Neuronal stem cell (in vitro differentiated cells): ENCODE measurements around the gene NPB.

ENCODE experiments used
- DNase-seq: peaks from one replicate; pipeline ENCODE4 v3.0.0-alpha.2; 2013; ENCODE audit warnings: low spot score
- H2AFZ ChIP-seq: one replicate; pipeline ENCODE4 v1.6.1; 2013; ENCODE audit warnings: mild to moderate bottlenecking, low read length, inconsistent platforms
- H2AK5ac ChIP-seq: 2 replicates; pipeline ENCODE4 v1.6.1; 2013; ENCODE audit warnings: low read depth, mild to moderate bottlenecking, inconsistent platforms, low read length, moderate library complexity, mixed read lengths
- H2BK120ac ChIP-seq: 2 replicates; pipeline ENCODE4 v1.6.1; 2013; ENCODE audit warnings: low read depth, mild to moderate bottlenecking, inconsistent platforms, low read length, moderate library complexity, mixed read lengths
- H2BK12ac ChIP-seq: one replicate; pipeline ENCODE4 v1.6.1; 2013; ENCODE audit warnings: low read length, inconsistent platforms
- H2BK15ac ChIP-seq: 2 replicates; pipeline ENCODE4 v1.6.1; 2013; ENCODE audit warnings: mild to moderate bottlenecking, low read length, inconsistent platforms, mixed read lengths
- H2BK5ac ChIP-seq: one replicate; pipeline ENCODE4 v1.6.1; 2013; ENCODE audit warnings: inconsistent platforms, mild to moderate bottlenecking, low read length, moderate library complexity
- H3K14ac ChIP-seq: one replicate; pipeline ENCODE4 v1.6.1; 2013; ENCODE audit warnings: low read length, inconsistent platforms
- H3K18ac ChIP-seq: 2 replicates; pipeline ENCODE4 v1.6.1; 2013; ENCODE audit warnings: low read length, inconsistent platforms
- H3K23ac ChIP-seq: 2 replicates; pipeline ENCODE4 v1.6.1; 2013; ENCODE audit warnings: low read depth, mild to moderate bottlenecking, mixed read lengths, low read length, inconsistent platforms; ENCODE audit not compliant: poor library complexity
- H3K27ac ChIP-seq: replicated peaks from 3 replicates; pipeline ENCODE4 v1.5.1; 2013; ENCODE audit warnings: low read length, inconsistent platforms
- H3K27me3 ChIP-seq, 3 experiments: 2 replicates each; pipeline ENCODE4 v1.6.1; 2013; ENCODE audit warnings: low read length in 3 of 3, mild to moderate bottlenecking in 2 of 3, inconsistent platforms in 1 of 3, low read depth in 1 of 3, mixed read lengths in 1 of 3, moderate library complexity in 1 of 3; ENCODE audit not compliant: control insufficient read depth in 3 of 3, insufficient read depth in 3 of 3
- H3K36me3 ChIP-seq, 2 donors: replicated peaks in 1 of 2; 2 replicates each; pipeline ENCODE4 v1.6.1; 2013; ENCODE audit warnings: low read length in 2 of 2; ENCODE audit not compliant: control insufficient read depth in 2 of 2, insufficient read depth in 2 of 2
- H3K4ac ChIP-seq: 2 replicates; pipeline ENCODE4 v1.6.1; 2013; ENCODE audit warnings: inconsistent platforms, mild to moderate bottlenecking, low read length, moderate library complexity
- H3K4me1 ChIP-seq, 2 donors: 1 replicate in 1 of 2; 2 replicates in 1 of 2; pipeline ENCODE4 v1.6.1; 2013; ENCODE audit warnings: low read length in 2 of 2, low read depth in 1 of 2; ENCODE audit not compliant: control insufficient read depth in 2 of 2, insufficient read depth in 1 of 2
- H3K4me2 ChIP-seq: one replicate; pipeline ENCODE4 v1.6.1; 2013; ENCODE audit warnings: mild to moderate bottlenecking, low read length, inconsistent platforms; ENCODE audit not compliant: insufficient read depth, poor library complexity, severe bottlenecking
- H3K4me3 ChIP-seq, 2 donors: 2 replicates each; pipeline ENCODE4 v1.5.1; 2013; ENCODE audit warnings: low read length in 2 of 2, mild to moderate bottlenecking in 2 of 2, inconsistent platforms in 1 of 2, moderate library complexity in 1 of 2
- H3K79me1 ChIP-seq: one replicate; pipeline ENCODE4 v1.6.1; 2013; ENCODE audit warnings: low read depth, mild to moderate bottlenecking, inconsistent platforms, low read length, moderate library complexity
- H3K9ac ChIP-seq: one replicate; pipeline ENCODE4 v1.6.1; 2013; ENCODE audit warnings: mild to moderate bottlenecking, low read depth, low read length, inconsistent platforms; ENCODE audit not compliant: poor library complexity
- H3K9me3 ChIP-seq, 2 donors: replicated peaks in 1 of 2; 2 replicates each; pipeline versions ENCODE3 to v1.6.1; 2013; ENCODE audit warnings: low read length in 2 of 2, mild to moderate bottlenecking in 2 of 2, inconsistent platforms in 1 of 2, low read depth in 1 of 2, mixed read lengths in 1 of 2, moderate library complexity in 1 of 2; ENCODE audit not compliant: control insufficient read depth in 2 of 2, insufficient read depth in 1 of 2
- H4K8ac ChIP-seq: one replicate; pipeline ENCODE4 v1.6.1; 2013; ENCODE audit warnings: low read depth, mild to moderate bottlenecking, inconsistent platforms, low read length, moderate library complexity
- H4K91ac ChIP-seq: one replicate; pipeline ENCODE4 v1.6.1; 2013; ENCODE audit warnings: low read length, low read depth, mild to moderate bottlenecking, inconsistent platforms; ENCODE audit not compliant: poor library complexity
- WGBS, 2 donors: extraction: QIAGEN DNeasy Blood & Tissue Kit; methylation state at CpG; one replicate each; pipeline ENCODE4 v1.1.7; 2013; ENCODE audit warnings: missing lambda C conversion rate in 2 of 2, mixed read lengths in 1 of 2; ENCODE audit not compliant: insufficient read length in 2 of 2, insufficient replicate concordance in 1 of 2; ENCODE audit errors: extremely low coverage in 2 of 2; 5-methylcytosine and 5-hydroxymethylcytosine counted together

Gene NPB

DNA sequence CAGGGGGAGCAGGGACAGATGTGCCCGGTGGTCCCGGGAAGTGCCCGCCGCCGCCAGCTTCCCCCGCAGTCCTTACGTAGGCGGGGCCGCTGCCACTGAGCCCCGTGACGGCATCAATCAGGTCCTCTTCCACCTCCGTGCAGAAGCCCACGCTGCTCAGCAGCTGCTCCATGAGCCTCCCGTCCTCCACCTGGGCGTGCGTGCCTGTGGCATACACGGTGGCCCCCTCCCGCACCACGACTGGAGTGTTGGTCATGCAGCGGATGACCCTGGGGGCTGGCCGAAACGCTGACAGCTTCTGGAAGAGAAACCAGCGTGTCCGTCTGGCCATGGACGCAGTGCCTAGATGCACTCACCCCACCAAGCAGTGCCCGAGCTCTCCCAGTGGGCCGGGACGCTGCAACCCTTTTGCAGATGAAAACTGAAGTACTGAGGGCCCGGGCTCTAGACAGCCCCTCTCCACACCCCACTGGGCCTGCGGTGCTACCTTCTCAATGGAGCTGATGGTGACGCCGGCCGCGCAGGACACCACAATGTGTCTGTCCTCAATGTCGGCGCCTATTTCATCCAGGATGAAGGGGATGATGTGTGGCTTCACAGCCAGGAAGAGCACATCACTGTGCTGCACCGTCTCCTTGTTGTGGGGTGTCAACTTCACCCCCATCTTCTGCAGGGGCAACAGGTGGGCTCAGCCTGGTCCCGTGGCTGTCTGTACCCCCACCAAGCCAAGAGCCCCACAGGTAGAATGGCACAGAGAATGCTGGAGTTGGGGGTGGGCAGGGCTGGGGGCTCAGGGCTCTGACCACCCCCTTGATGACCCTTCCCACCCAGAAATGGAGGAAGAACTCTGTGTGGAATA, 33.0 kb downstream of the NPB start:
- WGBS, 2 donors, result no CpG with 5 or more reads among the region's 38 CpGs
- H3K36me3 ChIP-seq, result peaks cover 6 to 29% of the 10 kb centered on the region in 2 donors
- peak overlapping the region; percentile 2 for H3K4me2 ChIP-seq
- H2AK5ac ChIP-seq, result peak overlapping the region; percentile 42
- peak overlapping the region in 1 of 2 donors; percentile 13 for H3K4me3 ChIP-seq
- H2BK5ac ChIP-seq, result peak overlapping the region; percentile 44
- peak overlapping the region; percentile 55 for H3K9ac ChIP-seq
- H3K27me3 ChIP-seq, result peaks cover 0 to 4% (median 0%) of the 10 kb centered on the region in 3 experiments
- H3K14ac ChIP-seq, result no peak overlapping the region
- peaks cover 13% of the 10 kb centered on the region for H3K79me1 ChIP-seq
- no peak overlapping the region for H2BK120ac ChIP-seq
- no peak overlapping the region for H2AFZ ChIP-seq
- peaks cover 5 to 6% of the 10 kb centered on the region in 2 donors for H3K4me1 ChIP-seq
- H3K23ac ChIP-seq, result peak overlapping the region; percentile 92
- H3K18ac ChIP-seq, result peak overlapping the region; percentile 13
- H4K91ac ChIP-seq, result no peak overlapping the region
- H3K9me3 ChIP-seq, result no peaks in the 10 kb centered on the region
- no peak overlapping the region for H2BK12ac ChIP-seq
- no peak overlapping the region for H4K8ac ChIP-seq
- no peak overlapping the region for H3K27ac ChIP-seq
- peak overlapping the region; percentile 81 for H2BK15ac ChIP-seq
- DNase-seq, result no peak
- no peak overlapping the region for H3K4ac ChIP-seq

DNA sequence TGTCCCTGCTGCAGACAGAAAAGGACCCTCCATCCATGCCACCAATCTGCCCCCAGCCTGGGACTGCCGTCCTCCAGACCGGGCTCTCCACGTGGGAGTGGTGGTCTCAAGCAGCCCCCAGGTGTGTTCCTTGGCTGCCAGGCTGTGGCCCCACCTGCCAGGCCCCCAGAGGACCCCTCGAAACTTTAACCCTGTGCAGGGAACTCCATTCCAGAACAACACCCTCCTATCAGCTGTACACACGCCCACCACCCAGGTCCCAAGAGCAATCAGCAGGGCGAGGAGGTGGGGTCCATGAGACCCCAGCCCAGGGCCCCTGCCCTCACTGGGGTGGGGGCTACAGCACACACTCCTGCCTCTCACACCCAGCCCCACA, 33.7 kb downstream of the NPB start:
- H3K27me3 ChIP-seq, result peaks cover 0 to 4% (median 2%) of the 10 kb centered on the region in 3 experiments
- peak overlapping the region in 1 of 2 donors; percentile 9 for H3K4me3 ChIP-seq
- no peak overlapping the region for H3K27ac ChIP-seq

DNA sequence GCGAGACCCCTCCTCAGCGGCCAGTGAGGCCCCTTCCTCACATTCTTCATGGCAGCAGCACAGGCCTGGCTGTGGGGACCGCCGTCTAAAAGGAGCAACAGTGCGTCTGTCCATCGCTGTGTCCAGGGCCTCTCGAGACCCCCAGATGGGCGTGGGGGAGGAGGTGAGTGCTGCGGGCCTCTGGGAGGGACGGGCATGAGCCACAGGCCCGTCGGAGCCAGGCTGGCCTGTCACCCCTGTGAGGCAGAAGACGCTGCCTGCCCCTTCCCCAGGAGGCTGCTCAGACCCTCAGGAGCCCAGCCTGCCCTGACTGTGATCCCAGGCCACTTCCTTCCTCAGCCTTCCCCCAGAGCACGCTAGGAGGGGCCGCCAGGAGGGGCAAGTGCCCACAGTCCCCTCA, 37.2 kb downstream of the NPB start:
- no peak for DNase-seq
- H3K4me2 ChIP-seq, result no peak overlapping the region
- no CpG with 5 or more reads among the region's 15 CpGs for WGBS, 2 donors

More for the DNA sequence above, 33.7 kb downstream of the NPB start:
- peak overlapping the region; percentile 2 for H3K4me2 ChIP-seq
- no CpG with 5 or more reads among the region's 6 CpGs for whole genome bisulfite sequencing, 2 donors
- peaks cover 6 to 29% of the 10 kb centered on the region in 2 donors for H3K36me3 ChIP-seq
- H2BK120ac ChIP-seq, result no peak overlapping the region
- H2AK5ac ChIP-seq, result peak overlapping the region; percentile 42
- H3K4ac ChIP-seq, result no peak overlapping the region
- peak overlapping the region; percentile 81 for H2BK15ac ChIP-seq
- H2BK12ac ChIP-seq, result no peak overlapping the region
- H4K91ac ChIP-seq, result no peak overlapping the region
- H2BK5ac ChIP-seq, result peak overlapping the region; percentile 32
- H3K4me1 ChIP-seq, result peaks cover 5 to 6% of the 10 kb centered on the region in 2 donors
- no peak overlapping the region for H4K8ac ChIP-seq
- H3K9ac ChIP-seq, result no peak overlapping the region
- no peak overlapping the region for H2AFZ ChIP-seq
- DNase-seq, result no peak
- no peak overlapping the region for H3K18ac ChIP-seq
- H3K23ac ChIP-seq, result no peak overlapping the region
- peaks cover 13% of the 10 kb centered on the region for H3K79me1 ChIP-seq
- no peak overlapping the region for H3K14ac ChIP-seq
- no peaks in the 10 kb centered on the region for H3K9me3 ChIP-seq

DNA sequence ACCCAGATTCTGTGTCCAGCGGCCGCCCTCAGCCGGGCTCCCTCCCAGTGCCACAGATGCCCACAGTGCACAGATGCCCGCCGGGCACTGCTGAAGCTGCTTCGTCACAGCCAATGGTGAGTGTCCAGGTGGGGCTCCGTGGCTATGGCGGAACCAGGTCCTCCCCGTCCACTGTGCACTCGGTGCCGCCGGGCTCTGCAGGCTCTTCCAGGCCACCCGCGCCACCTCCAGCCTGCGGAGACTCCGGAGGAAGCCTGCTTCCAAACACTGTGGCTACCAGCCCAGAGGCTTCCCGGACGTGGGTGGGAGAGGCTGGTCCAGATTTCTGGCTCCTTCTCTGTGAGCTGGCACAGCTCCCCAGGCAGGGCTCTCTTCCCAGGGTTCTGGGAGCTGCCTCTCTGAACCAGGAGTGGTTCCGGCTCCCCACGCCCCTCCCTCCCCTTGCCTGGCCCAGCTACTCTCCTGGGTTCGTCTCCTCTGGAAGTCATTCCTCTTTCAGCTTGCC, 37.9 kb downstream of the NPB start:
- H3K23ac ChIP-seq, result no peak overlapping the region
- no peak overlapping the region for H3K4me2 ChIP-seq
- H2BK120ac ChIP-seq, result peak overlapping the region; percentile 87
- no peak overlapping the region for H3K27ac ChIP-seq
- no peak overlapping the region for H3K4ac ChIP-seq
- H4K91ac ChIP-seq, result no peak overlapping the region
- peaks cover 18% of the 10 kb centered on the region in 2 donors for H3K4me1 ChIP-seq
- H3K36me3 ChIP-seq, result peaks cover 3 to 8% of the 10 kb centered on the region in 2 donors
- peak overlapping the region; percentile 84 for H2BK5ac ChIP-seq
- H3K18ac ChIP-seq, result peak overlapping the region; percentile 13
- H3K27me3 ChIP-seq, result peaks cover 0 to 4% (median 2%) of the 10 kb centered on the region in 3 experiments
- peaks cover 9% of the 10 kb centered on the region for H3K79me1 ChIP-seq
- H3K14ac ChIP-seq, result peak overlapping the region; percentile 3
- no CpG with 5 or more reads among the region's 21 CpGs for WGBS, 2 donors
- H2BK15ac ChIP-seq, result peak overlapping the region; percentile 100
- no peak overlapping the region for H3K9ac ChIP-seq
- H3K4me3 ChIP-seq, result no peak overlapping the region
- H2AFZ ChIP-seq, result no peak overlapping the region
- H3K9me3 ChIP-seq, result no peaks in the 10 kb centered on the region
- H2BK12ac ChIP-seq, result peak overlapping the region; percentile 84
- no peak for DNase-seq
- H4K8ac ChIP-seq, result peak overlapping the region; percentile 43
- peak overlapping the region; percentile 98 for H2AK5ac ChIP-seq

More for the DNA sequence above, 37.2 kb downstream of the NPB start:
- Histone ChIP-seq H2BK120ac (peak overlapping the region; percentile 47), H3K18ac (peak overlapping the region; percentile 48), H3K9me3 (no peaks in the 10 kb centered on the region), H3K14ac (no peak overlapping the region), H2AK5ac (peak overlapping the region; percentile 47), H3K4me3 (no peak overlapping the region), H2BK12ac (peak overlapping the region; percentile 97), H2BK5ac (peak overlapping the region; percentile 84), H4K91ac (no peak overlapping the region), H3K9ac (peak overlapping the region; percentile 70), H3K23ac (peak overlapping the region; percentile 80), H2AFZ (peak overlapping the region; percentile 74), H2BK15ac (peak overlapping the region; percentile 100), H3K36me3 (peaks cover 3 to 14% of the 10 kb centered on the region in 2 donors), H3K4me1 (peaks cover 13 to 14% of the 10 kb centered on the region in 2 donors), H3K27ac (no peak overlapping the region), H3K4ac (peak overlapping the region; percentile 37), H4K8ac (no peak overlapping the region), H3K79me1 (peaks cover 13% of the 10 kb centered on the region), H3K27me3 (peaks cover 0 to 4% (median 2%) of the 10 kb centered on the region in 3 experiments)
